Fibroblast of the aortic adventitia (primary cell): ENCODE results near the gene SPTBN1. TPM values are rescaled to one million over a fixed set of nuclear protein-coding genes. Genes with fewer than 3 reads are reported as not detected.
"Not testable (repeated sequence)": the region's sequence is repeated elsewhere in the genome, so short reads cannot be mapped to it uniquely, and the experiment has no call there.

ENCODE experiments used
- DNase-seq: peaks from one replicate; pipeline ENCODE4 v3.0.0-alpha.2; 2010; ENCODE audit warnings: low read depth
- H3K4me3 ChIP-seq: 2 replicates; pipeline ENCODE4 v1.5.1; 2011; ENCODE audit warnings: low read depth, mild to moderate bottlenecking, control low read depth, low read length, moderate library complexity
- total RNA-seq: library from RNA; depleted of rRNA; stranded (reverse); fragments of >200 nt; gene quantifications from 2 replicates; pipeline ENCODE4 v1.2.3, GENCODE V29; 2012; ENCODE audit warnings: low replicate concordance
- TF ChIP-seq, protein P1 (sequence below): IDR thresholded peaks from 2 replicates; pipeline ENCODE4 v1.5.1; 2011; ENCODE audit warnings: mild to moderate bottlenecking, low read length, control low read depth, inconsistent platforms; ENCODE audit not compliant: insufficient read depth

SPTBN1 gene
- total RNA-seq, 1 donor: 293 TPM

DNA sequence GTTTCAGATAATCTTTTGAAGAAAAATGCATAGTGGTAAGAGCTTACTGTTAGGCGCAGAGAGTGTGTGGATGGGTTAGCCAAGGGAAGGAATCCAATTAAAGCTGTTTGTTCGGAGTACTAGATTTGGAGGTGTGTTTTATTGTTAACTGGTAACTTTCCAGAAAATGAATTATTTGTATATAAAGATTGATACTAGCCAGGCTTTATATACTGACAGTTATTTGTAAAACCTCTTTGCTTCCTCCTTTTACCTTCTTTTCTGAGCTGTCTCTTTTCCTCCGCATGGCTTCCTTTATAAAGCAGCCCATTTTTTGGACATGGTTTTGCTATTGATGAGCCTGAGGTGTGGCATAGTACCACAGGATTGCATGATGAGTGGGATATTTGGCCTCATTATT lies 25.6 kb downstream of the SPTBN1 start:
- DNase-seq: no peak
- TF ChIP-seq, protein P1, sequence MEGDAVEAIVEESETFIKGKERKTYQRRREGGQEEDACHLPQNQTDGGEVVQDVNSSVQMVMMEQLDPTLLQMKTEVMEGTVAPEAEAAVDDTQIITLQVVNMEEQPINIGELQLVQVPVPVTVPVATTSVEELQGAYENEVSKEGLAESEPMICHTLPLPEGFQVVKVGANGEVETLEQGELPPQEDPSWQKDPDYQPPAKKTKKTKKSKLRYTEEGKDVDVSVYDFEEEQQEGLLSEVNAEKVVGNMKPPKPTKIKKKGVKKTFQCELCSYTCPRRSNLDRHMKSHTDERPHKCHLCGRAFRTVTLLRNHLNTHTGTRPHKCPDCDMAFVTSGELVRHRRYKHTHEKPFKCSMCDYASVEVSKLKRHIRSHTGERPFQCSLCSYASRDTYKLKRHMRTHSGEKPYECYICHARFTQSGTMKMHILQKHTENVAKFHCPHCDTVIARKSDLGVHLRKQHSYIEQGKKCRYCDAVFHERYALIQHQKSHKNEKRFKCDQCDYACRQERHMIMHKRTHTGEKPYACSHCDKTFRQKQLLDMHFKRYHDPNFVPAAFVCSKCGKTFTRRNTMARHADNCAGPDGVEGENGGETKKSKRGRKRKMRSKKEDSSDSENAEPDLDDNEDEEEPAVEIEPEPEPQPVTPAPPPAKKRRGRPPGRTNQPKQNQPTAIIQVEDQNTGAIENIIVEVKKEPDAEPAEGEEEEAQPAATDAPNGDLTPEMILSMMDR: no peak
- no peak overlapping the region for H3K4me3 ChIP-seq

DNA sequence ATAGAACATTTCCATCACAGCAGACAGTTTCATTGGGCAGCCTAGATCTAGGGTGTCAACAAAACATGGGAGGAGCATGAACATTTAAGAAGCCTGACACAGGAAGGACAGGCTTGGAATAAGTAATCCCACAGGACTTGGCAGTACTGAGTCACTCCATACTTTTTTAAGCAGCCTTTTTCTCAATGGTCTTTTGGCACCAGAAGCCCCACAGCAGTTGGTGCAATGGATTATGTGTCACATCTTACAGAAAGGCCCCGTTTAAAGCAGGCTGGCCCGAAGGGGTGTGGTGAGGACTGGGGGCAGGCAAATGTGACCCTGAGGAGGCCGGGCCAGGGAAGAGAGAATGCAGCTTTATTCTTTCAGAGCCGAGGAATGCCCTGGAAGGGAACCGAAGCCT lies 26.6 kb downstream of the SPTBN1 start:
- H3K4me3 ChIP-seq: no peak overlapping the region
- DNase-seq: peak; percentile 89
- TF ChIP-seq, protein P1: no peak

DNA sequence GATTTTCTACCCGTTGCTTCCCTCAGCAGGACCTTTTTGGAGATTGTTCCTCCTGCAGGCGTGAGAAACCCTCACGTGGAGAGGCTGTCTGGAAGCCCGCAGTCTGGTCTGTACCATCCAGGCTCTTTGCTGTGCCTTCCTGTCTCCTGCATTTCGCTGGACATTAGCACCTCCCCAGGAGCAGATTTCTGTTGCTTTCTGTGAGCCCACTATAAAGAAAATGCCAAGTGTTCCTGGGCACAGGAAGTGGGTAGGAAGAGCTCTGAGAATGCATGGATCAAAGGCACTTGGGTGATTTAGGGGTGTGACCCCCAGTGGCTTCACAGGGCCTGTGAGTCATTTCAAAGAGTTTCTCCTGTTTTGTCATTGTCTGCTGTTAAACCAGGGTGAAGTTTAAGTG lies 27.3 kb downstream of the SPTBN1 start:
- TF ChIP-seq, protein P1: no peak
- no peak overlapping the region for H3K4me3 ChIP-seq
- no peak for DNase-seq

DNA sequence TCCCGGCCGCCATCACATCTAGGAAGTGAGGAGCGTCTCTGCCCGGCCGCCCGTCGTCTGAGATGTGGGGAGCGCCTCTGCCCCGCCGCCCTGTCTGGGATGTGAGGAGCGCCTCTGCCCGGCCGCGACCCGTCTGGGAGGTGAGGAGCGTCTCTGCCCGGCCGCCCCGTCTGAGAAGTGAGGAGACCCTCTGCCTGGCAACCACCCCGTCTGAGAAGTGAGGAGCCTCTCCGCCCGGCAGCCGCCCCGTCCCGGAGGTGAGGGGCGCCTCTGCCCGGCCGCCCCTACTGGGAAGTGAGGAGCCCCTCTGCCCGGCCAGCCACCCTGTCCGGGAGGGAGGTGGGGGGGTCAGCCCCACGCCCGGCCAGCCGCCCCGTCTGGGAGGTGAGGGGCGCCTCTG lies 29.6 kb downstream of the SPTBN1 start:
- DNase-seq: not testable (repeated sequence)

DNA sequence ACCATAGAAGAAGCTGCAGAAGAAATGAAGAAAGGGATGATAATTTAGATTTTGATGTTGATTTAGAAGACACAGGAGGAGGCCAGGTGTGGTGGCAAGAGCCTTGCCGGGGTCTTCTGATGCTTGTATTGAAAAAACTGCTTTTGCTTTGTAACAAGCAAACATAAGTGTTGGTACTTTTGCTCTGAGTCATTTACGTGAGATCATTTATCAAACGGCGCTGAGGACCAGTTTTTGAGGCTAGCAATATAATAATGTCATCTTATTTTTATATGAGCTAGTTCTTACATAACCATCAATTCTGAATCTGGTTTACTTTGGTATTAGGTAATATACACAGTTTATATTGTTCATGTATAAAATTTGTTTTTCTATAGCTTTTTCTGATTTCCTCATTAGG lies 30.6 kb downstream of the SPTBN1 start:
- DNase-seq: peak; percentile 49
- TF ChIP-seq, protein P1: no peak
- H3K4me3 ChIP-seq: no peak overlapping the region

More for the DNA sequence above, 29.6 kb downstream of the SPTBN1 start:
- not testable (repeated sequence) for H3K4me3 ChIP-seq

DNA sequence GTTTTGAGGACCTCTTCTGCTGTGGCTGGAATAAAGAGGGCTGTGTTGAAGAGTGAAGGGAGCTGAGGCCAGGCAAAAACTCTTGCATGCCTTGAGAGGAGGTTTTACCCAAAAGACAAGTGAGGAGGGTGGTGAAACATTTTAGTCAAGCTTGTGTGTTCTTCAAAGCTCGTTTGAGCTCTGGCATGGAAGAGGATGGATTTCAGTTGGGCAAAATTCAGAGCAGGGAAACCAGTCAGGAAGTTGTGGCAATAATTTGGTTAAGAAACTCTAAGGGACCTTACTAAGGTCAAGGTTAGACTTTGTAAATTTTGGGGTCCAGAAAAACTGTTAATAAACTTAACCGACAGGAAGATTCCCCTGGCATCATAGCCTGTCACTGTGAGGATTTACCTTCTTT lies 34.7 kb downstream of the SPTBN1 start:
- TF ChIP-seq, protein P1: no peak
- no peak overlapping the region for H3K4me3 ChIP-seq
- DNase-seq: no peak

DNA sequence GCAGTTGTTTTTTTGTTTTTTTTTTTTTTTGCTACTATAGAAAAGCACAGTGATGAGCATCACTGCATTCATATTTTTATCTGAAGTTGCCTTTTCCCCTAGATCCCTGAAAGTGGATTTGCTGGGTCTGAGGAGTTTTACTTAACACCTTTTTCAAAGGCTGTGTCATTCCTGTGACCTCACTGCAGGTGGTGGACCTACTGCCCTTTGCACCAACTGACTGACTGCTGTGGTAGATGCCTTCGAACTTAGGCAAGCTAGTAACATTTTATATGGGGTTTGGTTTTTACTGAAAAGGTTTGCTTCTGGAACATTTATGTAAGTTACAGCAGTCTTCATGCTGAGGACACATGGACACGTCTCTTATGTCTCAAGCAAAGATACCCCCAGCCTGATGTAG lies 36.2 kb downstream of the SPTBN1 start:
- no peak for DNase-seq
- H3K4me3 ChIP-seq: no peak overlapping the region
- TF ChIP-seq, protein P1: no peak
